Measurements from ENCODE around the gene CPLX1. TPM values are rescaled to one million over a fixed set of nuclear protein-coding genes. Genes with fewer than 3 reads are reported as not detected.

CPLX1 gene
- under 1 TPM; 0.39 to 0.53 TPM for total RNA-seq

GRCh38 chr4:825971-826330 is at the start of gene CPLX1:
Gene CPLX1, minus strand, starts transcription at chr4:826129. Its CDS starts 1,607 bp downstream, at chr4:824522.
- Mint-ChIP-seq H3K4me3 (no peak within 1 kb of the TSS), H3K27ac (no peak within 1 kb of the TSS), H3K4me1 (ENCODE audit: low read depth) (peaks cover 2% of the 10 kb centered on the region), H3K27me3 (ENCODE audit: low read depth) (peaks cover 23% of the 10 kb centered on the region), H3K9me3 (ENCODE audit: insufficient read depth) (no peaks in the 10 kb centered on the region), H3K36me3 (ENCODE audit: low read depth) (no peaks in the 10 kb centered on the region)
- ChIA-PET CTCF (no interaction called here), POLR2A (no interaction called here)
- ATAC-seq = peak; percentile 18
- DNase-seq = no peak

GRCh38 chr4:874971-875817 is 49.3 kb upstream of the CPLX1 start:
- no peak overlapping the region for H3K4me3 Mint-ChIP-seq
- peaks cover 77% of the 10 kb centered on the region for H3K36me3 Mint-ChIP-seq (ENCODE audit: low read depth)
- H3K4me1 Mint-ChIP-seq (ENCODE audit: low read depth) = peaks cover 24% of the 10 kb centered on the region
- no peaks in the 10 kb centered on the region for H3K27me3 Mint-ChIP-seq (ENCODE audit: low read depth)
- ChIA-PET POLR2A (no interaction called here), CTCF (no interaction called here)
- ATAC-seq (no peak), DNase-seq (no peak)
- no peaks in the 10 kb centered on the region for H3K9me3 Mint-ChIP-seq (ENCODE audit: insufficient read depth)
- H3K27ac Mint-ChIP-seq = peak overlapping the region; percentile 19

- ChIA-PET POLR2A (no interaction called here), CTCF (no interaction called here)
- H3K27me3 Mint-ChIP-seq (ENCODE audit: low read depth) = no peaks in the 10 kb centered on the region
- H3K36me3 Mint-ChIP-seq (ENCODE audit: low read depth) = peaks cover 75% of the 10 kb centered on the region
- no peaks in the 10 kb centered on the region for H3K9me3 Mint-ChIP-seq (ENCODE audit: insufficient read depth)
- H3K4me3 Mint-ChIP-seq = no peak overlapping the region
- no peak for ATAC-seq
- no peak for DNase-seq
- no peak overlapping the region for H3K27ac Mint-ChIP-seq
- peaks cover 12% of the 10 kb centered on the region for H3K4me1 Mint-ChIP-seq (ENCODE audit: low read depth)
These were observed 48.1 kb upstream of the CPLX1 start for GRCh38 chr4:874056-874455.

- no peaks in the 10 kb centered on the region for H3K9me3 Mint-ChIP-seq (ENCODE audit: insufficient read depth)
- ChIA-PET POLR2A (no interaction called here), CTCF (no interaction called here)
- H3K4me3 Mint-ChIP-seq = no peak overlapping the region
- no peaks in the 10 kb centered on the region for H3K27me3 Mint-ChIP-seq (ENCODE audit: low read depth)
- ATAC-seq (no peak), DNase-seq (no peak)
- H3K36me3 Mint-ChIP-seq (ENCODE audit: low read depth) = peaks cover 74% of the 10 kb centered on the region
- H3K4me1 Mint-ChIP-seq (ENCODE audit: low read depth) = no peaks in the 10 kb centered on the region
- H3K27ac Mint-ChIP-seq = no peak overlapping the region
These were observed 46.5 kb upstream of the CPLX1 start for GRCh38 chr4:872241-872981.

- H3K27me3 Mint-ChIP-seq (ENCODE audit: low read depth) = no peaks in the 10 kb centered on the region
- ChIA-PET POLR2A (no interaction called here), CTCF (no interaction called here)
- no peak overlapping the region for H3K4me3 Mint-ChIP-seq
- H3K36me3 Mint-ChIP-seq (ENCODE audit: low read depth) = peaks cover 69% of the 10 kb centered on the region
- DNase-seq = no peak
- H3K27ac Mint-ChIP-seq = no peak overlapping the region
- H3K9me3 Mint-ChIP-seq (ENCODE audit: insufficient read depth) = no peaks in the 10 kb centered on the region
- no peak for ATAC-seq
- H3K4me1 Mint-ChIP-seq (ENCODE audit: low read depth) = no peaks in the 10 kb centered on the region
These were observed 45.6 kb upstream of the CPLX1 start for GRCh38 chr4:871484-871883.

- ATAC-seq (no peak), DNase-seq (no peak)
- Mint-ChIP-seq H3K27me3 (ENCODE audit: low read depth) (no peaks in the 10 kb centered on the region), H3K36me3 (ENCODE audit: low read depth) (peaks cover 68% of the 10 kb centered on the region), H3K9me3 (ENCODE audit: insufficient read depth) (no peaks in the 10 kb centered on the region), H3K27ac (no peak overlapping the region), H3K4me3 (no peak overlapping the region), H3K4me1 (ENCODE audit: low read depth) (no peaks in the 10 kb centered on the region)
- ChIA-PET CTCF (no interaction called here), POLR2A (no interaction called here)
These were observed 45.0 kb upstream of the CPLX1 start for GRCh38 chr4:870951-871350.

- Mint-ChIP-seq H3K27ac (no peak overlapping the region), H3K4me3 (no peak overlapping the region)
- CTCF ChIA-PET = no interaction called here
These were observed 43.8 kb upstream of the CPLX1 start for GRCh38 chr4:869776-870175.

GRCh38 chr4:868421-868820 is 42.5 kb upstream of the CPLX1 start:
- ChIA-PET POLR2A (interaction anchor here (0.7 kb wide), 1 partner anchor 672 kb away, joined by 3 read pairs; no protein-coding TSS in a partner anchor), CTCF (no interaction called here)
- no peaks in the 10 kb centered on the region for H3K4me1 Mint-ChIP-seq (ENCODE audit: low read depth)
- H3K9me3 Mint-ChIP-seq (ENCODE audit: insufficient read depth) = no peaks in the 10 kb centered on the region
- ATAC-seq (no peak), DNase-seq (no peak)
- H3K4me3 Mint-ChIP-seq = no peak overlapping the region
- no peak overlapping the region for H3K27ac Mint-ChIP-seq
- H3K36me3 Mint-ChIP-seq (ENCODE audit: low read depth) = peaks cover 57% of the 10 kb centered on the region
- no peaks in the 10 kb centered on the region for H3K27me3 Mint-ChIP-seq (ENCODE audit: low read depth)

More at GRCh38 chr4:869776-870175, 43.8 kb upstream of the CPLX1 start:
- peaks cover 65% of the 10 kb centered on the region for H3K36me3 Mint-ChIP-seq (ENCODE audit: low read depth)
- POLR2A ChIA-PET = no interaction called here
- no peak for ATAC-seq
- DNase-seq = no peak
- H3K27me3 Mint-ChIP-seq (ENCODE audit: low read depth) = no peaks in the 10 kb centered on the region
- no peaks in the 10 kb centered on the region for H3K4me1 Mint-ChIP-seq (ENCODE audit: low read depth)
- H3K9me3 Mint-ChIP-seq (ENCODE audit: insufficient read depth) = no peaks in the 10 kb centered on the region

GRCh38 chr4:867526-868250 is 41.8 kb upstream of the CPLX1 start:
- Mint-ChIP-seq H3K27me3 (ENCODE audit: low read depth) (no peaks in the 10 kb centered on the region), H3K9me3 (ENCODE audit: insufficient read depth) (no peaks in the 10 kb centered on the region), H3K4me1 (ENCODE audit: low read depth) (no peaks in the 10 kb centered on the region), H3K4me3 (no peak overlapping the region), H3K27ac (no peak overlapping the region), H3K36me3 (ENCODE audit: low read depth) (peaks cover 61% of the 10 kb centered on the region)
- ATAC-seq (no peak), DNase-seq (no peak)
- ChIA-PET CTCF (no interaction called here), POLR2A (interaction anchor here (0.6 kb wide), 1 partner anchor 30 kb away, joined by 3 read pairs; no protein-coding TSS in a partner anchor)

- Mint-ChIP-seq H3K4me1 (ENCODE audit: low read depth) (no peaks in the 10 kb centered on the region), H3K36me3 (ENCODE audit: low read depth) (peaks cover 65% of the 10 kb centered on the region), H3K9me3 (ENCODE audit: insufficient read depth) (no peaks in the 10 kb centered on the region), H3K27ac (no peak overlapping the region), H3K27me3 (ENCODE audit: low read depth) (no peaks in the 10 kb centered on the region), H3K4me3 (no peak overlapping the region)
- ATAC-seq (no peak), DNase-seq (no peak)
- POLR2A ChIA-PET = no interaction called here
- CTCF ChIA-PET = no interaction called here
These were observed 40.9 kb upstream of the CPLX1 start for GRCh38 chr4:866761-867390.

- POLR2A ChIA-PET = no interaction called here
- no peaks in the 10 kb centered on the region for H3K4me1 Mint-ChIP-seq (ENCODE audit: low read depth)
- H3K36me3 Mint-ChIP-seq (ENCODE audit: low read depth) = peaks cover 65% of the 10 kb centered on the region
- ATAC-seq = no peak
- H3K27me3 Mint-ChIP-seq (ENCODE audit: low read depth) = no peaks in the 10 kb centered on the region
- H3K9me3 Mint-ChIP-seq (ENCODE audit: insufficient read depth) = no peaks in the 10 kb centered on the region
- no peak overlapping the region for H3K27ac Mint-ChIP-seq
- no peak for DNase-seq
- CTCF ChIA-PET = no interaction called here
- H3K4me3 Mint-ChIP-seq = no peak overlapping the region
These were observed 40.3 kb upstream of the CPLX1 start for GRCh38 chr4:866068-866760.
